ENCODE results near the gene TEF. TPM values are rescaled to one million over a fixed set of nuclear protein-coding genes. Genes with fewer than 3 reads are reported as not detected.

Gene TEF
- total and polyA plus RNA-seq, 2 experiments from 2014 or later: 2.3 to 7.2 TPM

DNA sequence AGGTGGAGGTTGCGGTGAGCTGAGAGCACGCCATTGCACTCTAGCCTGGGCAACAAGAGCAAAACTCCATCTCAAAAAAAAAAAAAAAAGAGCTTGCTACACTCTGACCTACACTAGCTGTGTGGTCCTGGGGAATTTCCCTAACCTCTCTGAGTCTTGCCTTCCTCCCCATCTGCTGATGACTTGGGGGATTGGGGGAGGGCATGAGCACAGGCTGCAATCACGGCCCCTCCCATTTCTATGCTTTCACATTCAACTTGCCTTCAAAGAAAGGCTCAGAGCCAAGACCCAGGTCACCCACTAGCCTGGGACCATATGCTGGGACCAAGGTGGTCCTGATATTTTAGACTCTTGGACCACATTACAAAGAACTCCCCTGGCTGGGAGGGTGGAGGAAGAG is 39.8 kb upstream of the TEF start:
- H3K27ac ChIP-seq (ENCODE audit: low read depth): no peak overlapping the region
- no peaks in the 10 kb centered on the region for H3K9me2 ChIP-seq (ENCODE audit: insufficient read depth)
- H3K4me1 ChIP-seq (ENCODE audit: insufficient read depth): no peaks in the 10 kb centered on the region
- Mint-ChIP-seq H3K36me3 (ENCODE audit: low read depth) (peaks cover 23% of the 10 kb centered on the region), H3K9me3 (no peaks in the 10 kb centered on the region), H3K4me3 (no peak overlapping the region), H3K4me1 (no peaks in the 10 kb centered on the region), H3K27me3 (ENCODE audit: insufficient read depth, low read depth, poor library complexity) (peaks cover 10% of the 10 kb centered on the region), H3K27ac (no peak overlapping the region)
- DNase-seq (ENCODE audit: low spot score): no peak
- H3F3A ChIP-seq (replicated peaks; ENCODE audit: low read depth): no peaks in the 10 kb centered on the region
- peaks cover 5% of the 10 kb centered on the region; the same call in 1 of the 2 replicates for H3K36me3 ChIP-seq (ENCODE audit: insufficient read depth)
- no peak overlapping the region for H2AFZ ChIP-seq
- H3K4me3 ChIP-seq: no peak overlapping the region
- H3K4me2 ChIP-seq: no peak overlapping the region
- no peaks in the 10 kb centered on the region for H4K20me1 ChIP-seq (replicated peaks; ENCODE audit: insufficient read depth)
- H3K79me2 ChIP-seq (replicated peaks; ENCODE audit: insufficient read depth): no peaks in the 10 kb centered on the region
- no peak for ATAC-seq
- no peaks in the 10 kb centered on the region for H3K27me3 ChIP-seq (ENCODE audit: insufficient read depth)
- no peak for TF ChIP-seq POLR2AphosphoS5 (IDR thresholded peaks at IDR 0.05; ENCODE audit: low read depth)
- TF ChIP-seq, protein P1, sequence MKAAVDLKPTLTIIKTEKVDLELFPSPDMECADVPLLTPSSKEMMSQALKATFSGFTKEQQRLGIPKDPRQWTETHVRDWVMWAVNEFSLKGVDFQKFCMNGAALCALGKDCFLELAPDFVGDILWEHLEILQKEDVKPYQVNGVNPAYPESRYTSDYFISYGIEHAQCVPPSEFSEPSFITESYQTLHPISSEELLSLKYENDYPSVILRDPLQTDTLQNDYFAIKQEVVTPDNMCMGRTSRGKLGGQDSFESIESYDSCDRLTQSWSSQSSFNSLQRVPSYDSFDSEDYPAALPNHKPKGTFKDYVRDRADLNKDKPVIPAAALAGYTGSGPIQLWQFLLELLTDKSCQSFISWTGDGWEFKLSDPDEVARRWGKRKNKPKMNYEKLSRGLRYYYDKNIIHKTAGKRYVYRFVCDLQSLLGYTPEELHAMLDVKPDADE (IDR thresholded peaks at IDR 0.05): no peak
- no peak for TF ChIP-seq ZNF462 (CRISPR knock-in tag; IDR thresholded peaks at IDR 0.05)
- TF ChIP-seq EZH2 (IDR thresholded peaks at IDR 0.05; ENCODE audit: low read depth, unreplicated experiment): no peak
- TF ChIP-seq STAT1 (IDR thresholded peaks at IDR 0.05; ENCODE audit: unreplicated experiment): no peak
- TF ChIP-seq ZNF114 (CRISPR knock-in tag; IDR thresholded peaks at IDR 0.05): no peak
- no peak for TF ChIP-seq CTCF (conservative IDR thresholded peaks at IDR 0.05; ENCODE audit: low read depth in 2 of 2)
- no peak for TF ChIP-seq JUNB (IDR thresholded peaks at IDR 0.05; ENCODE audit: unreplicated experiment)
- TF ChIP-seq NANOG (IDR thresholded peaks at IDR 0.05; ENCODE audit: borderline replicate concordance): no peak
- TF ChIP-seq CREB1 (CRISPR knock-in tag; IDR thresholded peaks at IDR 0.05; ENCODE audit: low read depth): no peak
- no peak for TF ChIP-seq ZNF331 (CRISPR knock-in tag; IDR thresholded peaks at IDR 0.05; ENCODE audit: low read depth)
- no peak for TF ChIP-seq REST (IDR thresholded peaks at IDR 0.05; ENCODE audit: unreplicated experiment)
- TF ChIP-seq EZH2phosphoT487 (IDR thresholded peaks at IDR 0.05; ENCODE audit: unreplicated experiment): no peak
